Astrocyte (in vitro differentiated cells and primary cell): Measurements from ENCODE around the gene HNRNPUL2. TPM values are rescaled to one million over a fixed set of nuclear protein-coding genes. Genes with fewer than 3 reads are reported as not detected.
A peak's percentile ranks its signal among the peaks of the same experiment; 100 is the strongest.

ENCODE experiments used
- DNase-seq: peaks from one replicate; pipeline ENCODE4 v3.0.0-alpha.2; 2010; ENCODE audit warnings: low read depth
- FAIRE-seq: peaks from 2 replicates; lab custom pipeline; 2011; peaks lifted over from hg19 to GRCh38; lab: Jason Lieb, UNC
- H2AFZ ChIP-seq: 2 replicates; pipeline ENCODE4 v1.6.0; 2012; ENCODE audit warnings: low read depth, low read length, inconsistent platforms
- H3K27ac ChIP-seq: 2 replicates; pipeline ENCODE4 v1.5.1; 2011; ENCODE audit warnings: low read depth, low read length, inconsistent platforms
- H3K27me3 ChIP-seq: 2 replicates; pipeline ENCODE4 v1.6.0; 2011; ENCODE audit warnings: low read length, inconsistent platforms; ENCODE audit not compliant: insufficient read depth
- H3K36me3 ChIP-seq: 2 replicates; pipeline ENCODE4 v1.5.1; 2011; ENCODE audit warnings: low read length, inconsistent platforms; ENCODE audit not compliant: insufficient read depth
- H3K4me1 ChIP-seq: 2 replicates; pipeline ENCODE4 v1.5.1; 2011; ENCODE audit warnings: low read length, inconsistent platforms; ENCODE audit not compliant: insufficient read depth
- H3K4me2 ChIP-seq: 2 replicates; pipeline ENCODE4 v1.6.0; 2012; ENCODE audit warnings: low read length, inconsistent platforms
- H3K4me3 ChIP-seq: 2 replicates; pipeline ENCODE4 v1.5.1; 2011; ENCODE audit warnings: low read depth, mild to moderate bottlenecking, low read length, inconsistent platforms; ENCODE audit not compliant: insufficient read depth
- H3K79me2 ChIP-seq: 2 replicates; pipeline ENCODE4 v1.6.0; 2012; ENCODE audit warnings: mild to moderate bottlenecking, low read length, inconsistent platforms; ENCODE audit not compliant: insufficient read depth
- H3K9ac ChIP-seq: 2 replicates; pipeline ENCODE4 v1.6.0; 2012; ENCODE audit warnings: mild to moderate bottlenecking, low read length, inconsistent platforms
- H3K9me3 ChIP-seq: 2 replicates; pipeline ENCODE4 v1.5.1; 2012; ENCODE audit warnings: low read depth, mild to moderate bottlenecking, low read length, inconsistent platforms; ENCODE audit not compliant: insufficient read depth
- H4K20me1 ChIP-seq: 2 replicates; pipeline ENCODE4 v1.6.0; 2012; ENCODE audit warnings: low read length, inconsistent platforms; ENCODE audit not compliant: insufficient read depth
- H3K27ac Mint-ChIP-seq: one replicate; pipeline ENCODE4 v1.8.0; 2021; ENCODE audit warnings: mild to moderate bottlenecking, mixed read lengths; ENCODE audit not compliant: unreplicated experiment
- H3K27me3 Mint-ChIP-seq: one replicate; pipeline ENCODE4 v1.8.0; 2021; ENCODE audit warnings: low read depth, mixed read lengths; ENCODE audit not compliant: unreplicated experiment
- H3K36me3 Mint-ChIP-seq: one replicate; pipeline ENCODE4 v1.8.0; 2021; ENCODE audit warnings: low read depth, mixed read lengths; ENCODE audit not compliant: unreplicated experiment
- H3K4me1 Mint-ChIP-seq: one replicate; pipeline ENCODE4 v1.8.0; 2021; ENCODE audit warnings: low read depth, mixed read lengths; ENCODE audit not compliant: unreplicated experiment
- H3K4me3 Mint-ChIP-seq: one replicate; pipeline ENCODE4 v1.8.0; 2021; ENCODE audit warnings: mild to moderate bottlenecking, moderate library complexity, mixed read lengths; ENCODE audit not compliant: unreplicated experiment
- H3K9me3 Mint-ChIP-seq: one replicate; pipeline ENCODE4 v1.8.0; 2021; ENCODE audit warnings: mild to moderate bottlenecking, mixed read lengths; ENCODE audit not compliant: unreplicated experiment
- CTCF ChIP-seq: IDR thresholded peaks from 2 replicates; pipeline ENCODE4 v1.5.1; 2011; ENCODE audit warnings: low read depth, mild to moderate bottlenecking, inconsistent platforms, low read length, moderate library complexity; ENCODE audit not compliant: insufficient read depth
- EZH2 ChIP-seq: IDR thresholded peaks from 2 replicates; pipeline ENCODE4 v1.6.1; 2012; ENCODE audit warnings: mild to moderate bottlenecking, low read length, inconsistent platforms; ENCODE audit not compliant: insufficient read depth
- total RNA-seq: library from RNA; stranded (reverse); gene quantifications from 2 replicates; pipeline ENCODE4 v1.2.1, GENCODE V29; 2021

The HNRNPUL2 gene
- total RNA-seq, 1 donor from 2014 or later = 40.0 TPM

- Histone ChIP-seq H3K4me2 (peak overlapping the region; percentile 100), H3K79me2 (peaks cover 21% of the 10 kb centered on the region), H3K36me3 (peaks cover 41% of the 10 kb centered on the region), H3K27me3 (no peaks in the 10 kb centered on the region), H3K4me1 (peaks cover 34% of the 10 kb centered on the region), H3K27ac (peak overlapping the region; percentile 91), H3K9ac (peak overlapping the region; percentile 90), H3K9me3 (no peaks in the 10 kb centered on the region), H4K20me1 (no peaks in the 10 kb centered on the region), H2AFZ (peak overlapping the region; percentile 98), H3K4me3 (peak overlapping the region; percentile 69)
- FAIRE-seq (no peak), DNase-seq (no peak)
- no peaks in the 10 kb centered on the region for H3K27me3 Mint-ChIP-seq
- peaks cover 17% of the 10 kb centered on the region for H3K36me3 Mint-ChIP-seq
- peak overlapping the region; percentile 81 for H3K4me3 Mint-ChIP-seq
- H3K4me1 Mint-ChIP-seq = peaks cover 46% of the 10 kb centered on the region
- H3K9me3 Mint-ChIP-seq = no peaks in the 10 kb centered on the region
- TF ChIP-seq EZH2 (no peak), CTCF (no peak)
- H3K27ac Mint-ChIP-seq = peak overlapping the region; percentile 92
Measured at GRCh38 chr11:62710001-62710345, 17.3 kb downstream of the HNRNPUL2 start.

- FAIRE-seq (peak; percentile 75), DNase-seq (peak; percentile 92)
- H3K4me1 ChIP-seq = peaks cover 34% of the 10 kb centered on the region
- H2AFZ ChIP-seq = peak overlapping the region; percentile 98
- H3K79me2 ChIP-seq = peaks cover 18% of the 10 kb centered on the region
- Mint-ChIP-seq H3K9me3 (no peaks in the 10 kb centered on the region), H3K4me1 (peaks cover 45% of the 10 kb centered on the region), H3K4me3 (peak overlapping the region; percentile 81), H3K36me3 (peaks cover 17% of the 10 kb centered on the region), H3K27ac (peak overlapping the region; percentile 92), H3K27me3 (no peaks in the 10 kb centered on the region)
- TF ChIP-seq EZH2 (no peak), CTCF (no peak)
- H3K36me3 ChIP-seq = peaks cover 39% of the 10 kb centered on the region
- H3K9me3 ChIP-seq = no peaks in the 10 kb centered on the region
- H3K9ac ChIP-seq = peak overlapping the region; percentile 90
- H3K27ac ChIP-seq = peak overlapping the region; percentile 91
- H3K4me2 ChIP-seq = peak overlapping the region; percentile 100
- H4K20me1 ChIP-seq = no peaks in the 10 kb centered on the region
- H3K27me3 ChIP-seq = no peaks in the 10 kb centered on the region
- H3K4me3 ChIP-seq = peak overlapping the region; percentile 69
Measured at GRCh38 chr11:62709247-62710000, 17.8 kb downstream of the HNRNPUL2 start.

GRCh38 chr11:62708793-62709192 lies 18.5 kb downstream of the HNRNPUL2 start:
- peaks cover 34% of the 10 kb centered on the region for H3K36me3 ChIP-seq
- H2AFZ ChIP-seq = peak overlapping the region; percentile 98
- H3K79me2 ChIP-seq = peaks cover 16% of the 10 kb centered on the region
- peak overlapping the region; percentile 90 for H3K9ac ChIP-seq
- Mint-ChIP-seq H3K27me3 (no peaks in the 10 kb centered on the region), H3K36me3 (peaks cover 13% of the 10 kb centered on the region), H3K4me3 (peak overlapping the region; percentile 81), H3K4me1 (peaks cover 40% of the 10 kb centered on the region), H3K27ac (peak overlapping the region; percentile 92), H3K9me3 (no peaks in the 10 kb centered on the region)
- H3K4me1 ChIP-seq = peaks cover 34% of the 10 kb centered on the region
- peak overlapping the region; percentile 91 for H3K27ac ChIP-seq
- FAIRE-seq = no peak
- no peaks in the 10 kb centered on the region for H3K9me3 ChIP-seq
- peak overlapping the region; percentile 69 for H3K4me3 ChIP-seq
- no peaks in the 10 kb centered on the region for H3K27me3 ChIP-seq
- peak overlapping the region; percentile 100 for H3K4me2 ChIP-seq
- H4K20me1 ChIP-seq = no peaks in the 10 kb centered on the region
- no peak for DNase-seq
- TF ChIP-seq CTCF (no peak), EZH2 (no peak)
